ENCODE data around the gene WDR27.

Gene WDR27

DNA sequence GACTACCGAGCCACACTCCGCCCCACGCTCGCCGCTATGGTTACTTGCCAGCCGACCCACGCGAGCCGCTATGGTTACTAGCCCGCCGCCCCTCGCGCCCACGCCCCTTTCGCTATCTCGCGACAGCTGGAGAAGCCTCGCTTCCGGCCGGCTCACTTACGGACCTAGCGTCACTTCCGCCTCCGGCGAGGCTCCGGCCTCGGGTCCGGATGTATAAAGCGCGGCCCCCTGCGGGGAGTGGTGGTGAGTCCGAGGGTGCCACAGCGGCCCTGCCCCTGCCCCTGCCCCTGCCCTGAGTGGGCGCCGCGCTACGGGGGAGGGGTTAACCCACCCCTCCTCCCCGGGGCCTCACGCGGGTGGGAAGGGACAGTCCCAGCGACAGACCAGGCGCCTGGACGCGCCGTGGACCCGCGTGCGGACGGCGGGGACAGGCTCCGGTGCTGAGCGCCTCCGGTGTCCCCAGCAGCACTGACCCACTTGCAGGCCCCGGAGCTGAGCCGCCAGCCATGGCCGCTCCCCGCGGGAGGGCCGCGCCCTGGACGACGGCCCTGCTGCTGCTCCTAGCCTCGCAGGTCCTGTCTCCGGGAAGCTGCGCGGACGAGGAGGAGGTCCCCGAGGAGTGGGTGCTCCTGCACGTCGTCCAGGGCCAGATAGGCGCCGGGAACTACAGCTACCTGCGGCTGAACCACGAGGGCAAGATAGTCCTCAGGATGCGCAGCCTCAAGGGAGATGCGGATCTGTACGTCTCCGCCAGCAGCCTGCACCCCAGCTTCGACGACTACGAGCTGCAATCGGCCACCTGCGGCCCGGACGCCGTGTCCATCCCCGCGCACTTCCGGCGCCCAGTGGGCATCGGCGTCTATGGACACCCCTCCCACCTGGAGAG lies at the start of gene WDR27, which contains the start of gene C6orf120:
TSS of gene WDR27 (minus strand) at position 76 of the 886 bp plus-strand sequence. CDS start 13,024 bp downstream, outside the sequence.
TSS of gene C6orf120 (plus strand) at position 173 of the 886 bp plus-strand sequence. CDS start at position 507, 334 bp downstream.
- H3K27ac Mint-ChIP-seq = peak within 1 kb of the TSS; percentile 93
- H3K36me3 Mint-ChIP-seq = peaks cover 12% of the 10 kb centered on the region
- peak; percentile 98 for ATAC-seq
- no peaks in the 10 kb centered on the region for H3K9me3 Mint-ChIP-seq
- H3K4me1 Mint-ChIP-seq = peaks cover 54% of the 10 kb centered on the region
- H3K27me3 Mint-ChIP-seq = no peaks in the 10 kb centered on the region
- H3K4me3 Mint-ChIP-seq = peak within 1 kb of the TSS; percentile 95

DNA sequence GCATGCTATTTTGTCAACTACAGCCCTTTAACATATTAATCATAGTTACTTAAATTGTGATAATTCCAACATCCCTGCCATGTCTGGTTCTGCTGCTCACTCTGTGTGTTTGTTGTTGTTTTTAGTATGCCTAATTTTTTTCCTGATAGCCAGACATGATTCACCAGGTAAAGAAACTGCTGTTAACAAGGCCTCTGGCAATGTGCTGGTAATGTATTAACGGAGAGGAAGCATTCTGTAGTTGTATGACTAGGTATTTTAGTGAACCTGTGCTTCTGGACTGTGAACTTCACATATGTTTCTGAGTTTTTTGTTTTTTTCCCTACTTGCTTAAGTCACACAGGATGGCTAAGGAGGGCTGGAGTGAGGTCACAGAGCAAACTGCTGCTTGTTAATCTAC lies 44.7 kb upstream of the WDR27 start:
- peaks cover 20% of the 10 kb centered on the region for H3K4me1 Mint-ChIP-seq
- no peak overlapping the region for H3K27ac Mint-ChIP-seq
- peaks cover 21% of the 10 kb centered on the region for H3K36me3 Mint-ChIP-seq
- ATAC-seq = no peak
- H3K9me3 Mint-ChIP-seq = peaks cover 4% of the 10 kb centered on the region
- no peaks in the 10 kb centered on the region for H3K27me3 Mint-ChIP-seq
- H3K4me3 Mint-ChIP-seq = no peak overlapping the region

DNA sequence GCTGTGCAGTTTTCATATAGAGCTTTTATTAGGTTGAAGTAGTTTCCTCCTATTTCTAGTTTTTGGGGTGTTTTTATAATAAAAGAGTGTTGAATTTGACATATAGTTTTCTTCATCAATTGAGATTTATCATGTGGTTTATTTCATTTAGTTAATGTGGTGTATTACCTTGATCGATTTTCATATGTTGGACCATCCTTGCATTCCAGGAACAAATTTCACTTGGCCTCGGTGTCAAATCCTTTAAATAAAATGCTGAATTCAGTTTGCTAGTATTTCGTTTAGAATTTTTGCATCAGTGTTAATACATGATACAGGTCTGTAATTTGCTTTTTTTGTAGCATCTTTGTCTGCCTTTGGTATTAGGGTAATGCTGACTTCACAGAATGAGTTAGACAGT lies 43.6 kb upstream of the WDR27 start:
- H3K27ac Mint-ChIP-seq = no peak overlapping the region
- H3K27me3 Mint-ChIP-seq = no peaks in the 10 kb centered on the region
- H3K4me1 Mint-ChIP-seq = peaks cover 12% of the 10 kb centered on the region
- no peak overlapping the region for H3K4me3 Mint-ChIP-seq
- no peak for ATAC-seq
- H3K36me3 Mint-ChIP-seq = peaks cover 21% of the 10 kb centered on the region
- peaks cover 4% of the 10 kb centered on the region for H3K9me3 Mint-ChIP-seq

DNA sequence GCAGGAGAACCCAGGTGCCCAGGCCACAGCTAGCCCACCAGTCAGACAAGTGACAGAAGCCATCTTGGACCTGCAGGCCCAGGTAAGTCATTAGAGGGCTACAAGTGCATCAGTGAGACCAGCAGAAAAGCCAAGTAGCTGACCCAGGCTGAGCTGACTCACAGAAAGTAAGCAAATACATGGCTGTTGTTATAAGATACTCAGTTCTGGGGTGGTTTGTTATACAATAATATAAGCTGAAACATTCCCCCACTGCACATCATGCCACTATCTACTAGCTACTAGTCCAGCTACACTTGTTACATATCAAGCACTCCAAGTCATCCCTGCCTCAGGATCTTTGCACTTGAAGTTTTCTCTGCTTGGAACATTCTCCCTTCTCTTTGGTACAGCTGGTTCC lies 39.5 kb upstream of the WDR27 start:
- Mint-ChIP-seq H3K4me3 (no peak overlapping the region), H3K4me1 (no peaks in the 10 kb centered on the region), H3K27me3 (peaks cover 14% of the 10 kb centered on the region), H3K27ac (no peak overlapping the region), H3K9me3 (peaks cover 1% of the 10 kb centered on the region), H3K36me3 (peaks cover 3% of the 10 kb centered on the region)
- ATAC-seq = no peak

DNA sequence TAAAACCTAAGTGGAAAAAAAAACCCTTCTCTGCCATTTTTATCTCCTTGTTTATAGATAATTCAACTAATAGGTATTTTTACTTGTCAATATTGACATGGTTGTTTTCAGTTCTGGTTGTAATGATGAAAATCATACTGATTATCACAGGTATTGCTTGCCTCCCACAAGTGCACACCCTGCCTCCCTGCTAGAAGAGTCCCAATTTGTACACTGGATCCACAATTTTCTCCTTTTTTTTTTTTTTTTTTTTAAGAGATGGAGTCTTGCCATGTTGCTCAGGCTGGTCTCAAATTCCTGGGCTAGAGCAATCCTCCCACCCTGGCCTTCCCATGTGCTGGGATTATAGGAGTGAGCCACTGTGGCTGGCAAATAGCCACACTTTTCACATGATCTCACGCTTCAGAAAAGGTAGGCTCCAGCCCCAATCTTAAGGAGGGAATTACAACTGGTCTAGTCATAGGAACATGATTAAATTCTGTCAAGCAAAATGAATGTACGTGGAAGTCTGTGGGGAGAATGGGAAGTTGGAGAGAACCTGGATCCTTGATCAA lies 37.2 kb upstream of the WDR27 start:
- Mint-ChIP-seq H3K4me1 (no peaks in the 10 kb centered on the region), H3K36me3 (no peaks in the 10 kb centered on the region), H3K9me3 (no peaks in the 10 kb centered on the region), H3K27ac (no peak overlapping the region), H3K27me3 (peaks cover 20% of the 10 kb centered on the region), H3K4me3 (no peak overlapping the region)
- ATAC-seq = no peak

DNA sequence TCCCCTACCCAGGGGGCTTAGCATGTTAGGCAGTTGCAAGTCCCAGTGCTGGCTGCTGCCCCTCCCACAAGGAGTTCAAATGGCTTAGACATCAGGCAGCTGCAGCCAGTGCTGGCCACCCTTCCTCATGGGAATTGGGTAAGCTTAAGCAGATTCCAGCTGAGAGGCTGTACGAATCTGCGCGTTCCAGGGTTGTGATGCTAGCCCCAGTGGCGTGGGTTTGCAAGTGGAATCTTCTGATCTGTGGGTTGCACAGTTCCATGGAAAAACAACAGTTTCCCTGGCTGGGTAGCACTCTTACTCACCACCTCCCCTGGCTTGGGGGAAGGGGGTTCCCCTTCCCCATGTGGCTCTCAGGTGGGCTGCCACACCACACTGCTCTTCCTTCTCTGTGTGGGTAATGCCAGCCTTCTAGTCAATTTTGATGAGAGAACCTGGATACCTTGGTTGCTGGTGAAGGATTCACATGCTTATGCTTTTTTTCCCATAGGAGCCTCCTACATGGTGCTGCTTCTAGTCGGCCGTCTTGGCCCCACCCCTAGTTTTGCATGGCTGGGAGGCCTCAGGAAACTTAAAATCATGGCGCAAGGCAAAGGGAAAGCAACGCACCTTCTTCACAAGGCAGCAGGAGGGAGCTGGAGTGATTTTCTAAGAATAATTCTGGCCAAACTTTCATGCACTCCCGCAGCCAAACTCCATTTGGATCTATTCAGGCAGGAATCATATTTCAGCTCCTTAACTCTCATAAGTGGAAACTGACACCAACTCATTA lies 36.6 kb upstream of the WDR27 start:
- Mint-ChIP-seq H3K36me3 (no peaks in the 10 kb centered on the region), H3K27me3 (peaks cover 20% of the 10 kb centered on the region), H3K9me3 (no peaks in the 10 kb centered on the region), H3K4me1 (no peaks in the 10 kb centered on the region), H3K4me3 (no peak overlapping the region), H3K27ac (no peak overlapping the region)
- no peak for ATAC-seq

DNA sequence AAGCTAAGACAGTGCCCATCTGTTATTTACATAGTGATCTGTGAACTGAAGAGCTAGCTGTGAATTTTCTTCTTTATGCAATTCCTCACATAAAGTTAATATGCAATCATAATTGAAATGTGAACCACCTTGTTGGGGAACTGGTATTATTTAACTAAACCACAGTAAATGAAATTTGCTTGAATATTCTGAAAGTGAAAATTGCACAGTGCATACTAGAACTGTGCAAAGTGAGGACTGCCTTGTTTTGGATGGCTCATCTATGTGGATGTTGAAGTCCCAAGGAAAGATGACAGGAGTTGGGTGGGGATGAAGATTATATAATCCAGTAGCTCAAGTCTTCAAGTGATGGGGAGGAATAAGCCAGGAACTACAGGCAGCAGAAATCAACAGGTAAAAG lies 28.1 kb upstream of the WDR27 start:
- Mint-ChIP-seq H3K27me3 (no peaks in the 10 kb centered on the region), H3K9me3 (no peaks in the 10 kb centered on the region)

DNA sequence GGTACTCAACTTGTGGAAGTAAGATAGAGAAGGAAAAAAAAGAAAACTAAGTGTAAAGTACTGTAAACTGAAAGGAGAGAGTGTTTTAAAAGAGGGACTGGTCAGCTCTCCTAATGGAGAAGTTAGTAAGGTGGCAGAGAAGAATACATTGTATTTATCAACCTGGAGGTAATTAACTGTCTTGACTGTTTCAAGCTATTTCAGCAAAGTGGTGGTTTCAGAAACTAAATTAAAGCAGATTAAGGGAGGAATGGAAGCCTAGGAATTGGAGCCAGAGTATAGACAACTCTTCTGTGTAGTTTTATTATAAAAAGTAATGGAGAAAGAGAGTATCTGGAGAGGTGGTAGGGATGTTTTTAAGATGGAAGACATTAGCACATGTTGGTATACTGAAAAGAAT lies 25.1 kb upstream of the WDR27 start:
- Mint-ChIP-seq H3K4me1 (peaks cover 21% of the 10 kb centered on the region), H3K9me3 (no peaks in the 10 kb centered on the region), H3K4me3 (no peak overlapping the region), H3K27me3 (no peaks in the 10 kb centered on the region), H3K27ac (no peak overlapping the region), H3K36me3 (no peaks in the 10 kb centered on the region)
- ATAC-seq = no peak

More for the DNA sequence above, 28.1 kb upstream of the WDR27 start:
- H3K4me1 Mint-ChIP-seq = peaks cover 13% of the 10 kb centered on the region
- no peak for ATAC-seq
- H3K4me3 Mint-ChIP-seq = no peak overlapping the region
- no peak overlapping the region for H3K27ac Mint-ChIP-seq
- no peaks in the 10 kb centered on the region for H3K36me3 Mint-ChIP-seq

DNA sequence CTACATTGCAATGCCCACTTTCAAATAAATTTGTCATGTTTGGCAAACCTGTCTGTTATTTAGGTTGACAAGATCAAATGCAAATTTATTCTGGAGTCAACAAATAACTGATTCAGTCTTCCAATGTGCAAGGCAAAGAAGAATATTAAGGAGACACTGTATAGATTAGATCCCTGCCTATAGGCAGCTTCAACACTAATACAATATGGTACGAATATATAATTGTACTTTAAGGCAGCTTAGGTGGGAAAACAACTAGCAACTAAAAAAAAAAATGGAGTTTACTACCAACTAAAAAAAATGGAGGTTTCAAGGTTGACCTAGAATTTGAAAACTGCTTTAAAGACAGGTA lies 24.2 kb upstream of the WDR27 start:
- Mint-ChIP-seq H3K4me3 (peak overlapping the region; percentile 75), H3K9me3 (no peaks in the 10 kb centered on the region), H3K4me1 (peaks cover 21% of the 10 kb centered on the region), H3K27me3 (no peaks in the 10 kb centered on the region), H3K27ac (peak overlapping the region; percentile 72), H3K36me3 (no peaks in the 10 kb centered on the region)
- no peak for ATAC-seq

DNA sequence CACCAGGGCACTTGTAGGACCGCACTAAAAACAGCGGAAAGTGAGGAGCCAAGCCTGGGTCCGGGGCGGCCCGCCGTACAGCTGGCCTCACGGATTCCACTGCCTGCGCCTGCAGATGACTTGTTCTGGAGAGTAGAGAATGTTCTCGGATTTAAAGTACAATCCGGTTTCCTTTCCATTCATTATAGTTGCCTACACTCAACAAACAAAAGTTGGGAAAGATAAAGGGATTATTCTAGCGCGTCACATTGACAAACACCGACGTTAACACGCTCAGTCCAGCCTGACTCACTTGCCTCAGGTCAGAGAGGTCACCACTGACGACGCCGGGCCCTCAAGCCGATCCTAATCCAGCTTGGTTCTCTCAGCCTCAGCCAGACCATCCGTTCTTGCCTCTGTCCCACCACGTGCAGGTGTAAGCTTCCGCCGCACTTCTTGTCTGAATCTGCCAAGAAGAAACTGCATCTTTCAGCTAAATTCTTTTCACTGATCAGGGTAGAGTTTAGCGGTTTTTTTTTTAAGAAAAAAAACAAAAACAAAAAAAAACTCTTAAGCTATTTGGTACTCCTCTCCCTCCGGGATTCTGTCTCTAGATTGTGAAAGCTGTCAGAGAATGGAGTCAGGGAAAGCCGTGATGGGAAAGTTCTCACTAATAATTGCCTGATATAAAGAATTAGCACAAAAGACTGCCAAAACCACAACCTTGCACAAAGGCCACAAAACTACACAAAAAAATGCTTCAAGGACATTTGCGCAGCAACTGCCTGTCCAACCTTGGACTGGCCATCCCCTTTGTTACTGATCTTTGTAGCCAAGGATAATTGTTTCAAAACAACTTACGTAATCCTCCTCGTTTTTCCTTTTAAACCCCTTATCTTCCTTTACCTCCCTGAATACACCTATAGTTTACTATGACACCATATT lies 23.6 kb upstream of the WDR27 start:
- Mint-ChIP-seq H3K4me1 (peaks cover 24% of the 10 kb centered on the region), H3K36me3 (no peaks in the 10 kb centered on the region), H3K27me3 (no peaks in the 10 kb centered on the region), H3K4me3 (peak overlapping the region; percentile 75), H3K9me3 (no peaks in the 10 kb centered on the region), H3K27ac (peak overlapping the region; percentile 72)
- peak; percentile 27 for ATAC-seq

DNA sequence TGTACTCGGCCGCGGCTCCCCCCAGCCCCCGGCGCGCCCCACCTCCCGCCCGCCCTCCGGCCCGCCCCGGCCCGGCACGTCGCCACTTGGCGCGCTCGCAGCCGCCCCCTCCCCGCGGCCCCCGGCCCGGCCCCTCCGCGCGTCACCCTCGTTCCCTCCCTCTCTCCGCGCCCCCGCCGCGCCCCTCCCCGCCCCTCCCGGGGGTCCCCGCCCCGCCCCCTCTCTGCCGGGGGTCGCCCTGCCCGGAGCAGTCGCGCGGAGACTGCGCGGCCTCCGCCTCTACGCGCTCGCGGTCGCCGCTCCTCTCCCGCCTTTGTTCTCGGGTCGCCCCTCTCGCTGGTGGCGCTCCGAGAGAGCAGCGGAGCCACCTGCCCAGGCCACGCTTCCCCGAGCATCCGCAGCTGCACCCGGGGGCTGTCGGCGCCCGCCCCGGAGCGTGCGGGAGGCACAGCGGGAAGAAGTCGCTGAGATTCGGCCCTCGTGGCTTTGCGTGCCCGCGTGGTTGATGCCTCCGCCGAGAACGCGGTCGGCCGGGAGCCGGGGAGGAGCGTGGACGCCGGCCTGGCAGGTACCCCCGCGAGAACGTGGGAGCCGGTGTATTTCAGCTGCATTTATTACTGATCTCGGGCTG lies 22.8 kb upstream of the WDR27 start, which contains the start of gene PHF10:
TSS of gene PHF10 (minus strand) at position 7 of the 631 bp plus-strand sequence. CDS start 569 bp downstream, outside the sequence.
- Mint-ChIP-seq H3K36me3 (no peaks in the 10 kb centered on the region), H3K4me1 (peaks cover 31% of the 10 kb centered on the region), H3K27me3 (no peaks in the 10 kb centered on the region), H3K9me3 (no peaks in the 10 kb centered on the region), H3K4me3 (peak within 1 kb of the TSS; percentile 84), H3K27ac (peak within 1 kb of the TSS; percentile 89)
- peak; percentile 82 for ATAC-seq

DNA sequence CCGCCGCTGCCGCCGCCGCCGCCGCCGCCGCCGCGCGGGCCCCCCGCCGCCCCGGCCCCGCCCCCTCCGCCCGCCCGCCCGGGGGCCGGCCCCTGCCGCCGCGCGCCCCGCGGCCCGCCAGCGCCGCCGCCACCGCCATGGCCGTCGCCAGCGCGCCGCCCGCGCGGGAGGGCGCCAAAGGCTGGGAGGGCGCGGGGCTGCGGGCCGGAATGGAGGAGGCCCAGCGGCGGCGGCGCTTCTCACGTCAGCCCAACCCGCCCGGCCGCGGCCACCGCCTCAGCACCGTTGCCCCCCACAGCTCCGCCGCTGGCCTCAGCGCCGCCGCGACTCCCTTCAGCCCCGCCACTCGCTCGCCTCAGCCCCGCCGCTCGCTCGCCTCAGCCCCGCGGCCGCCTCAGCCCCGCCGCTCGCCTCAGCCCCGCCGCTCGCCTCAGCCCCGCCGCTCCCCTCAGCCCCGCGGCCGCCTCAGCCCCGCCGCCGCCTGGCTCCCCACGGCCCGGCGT lies 22.2 kb upstream of the WDR27 start:
- H3K4me3 Mint-ChIP-seq = peak overlapping the region; percentile 58
- H3K9me3 Mint-ChIP-seq = no peaks in the 10 kb centered on the region
- peaks cover 36% of the 10 kb centered on the region for H3K4me1 Mint-ChIP-seq
- peak overlapping the region; percentile 72 for H3K27ac Mint-ChIP-seq
- no peaks in the 10 kb centered on the region for H3K27me3 Mint-ChIP-seq
- peak; percentile 76 for ATAC-seq
- no peaks in the 10 kb centered on the region for H3K36me3 Mint-ChIP-seq

DNA sequence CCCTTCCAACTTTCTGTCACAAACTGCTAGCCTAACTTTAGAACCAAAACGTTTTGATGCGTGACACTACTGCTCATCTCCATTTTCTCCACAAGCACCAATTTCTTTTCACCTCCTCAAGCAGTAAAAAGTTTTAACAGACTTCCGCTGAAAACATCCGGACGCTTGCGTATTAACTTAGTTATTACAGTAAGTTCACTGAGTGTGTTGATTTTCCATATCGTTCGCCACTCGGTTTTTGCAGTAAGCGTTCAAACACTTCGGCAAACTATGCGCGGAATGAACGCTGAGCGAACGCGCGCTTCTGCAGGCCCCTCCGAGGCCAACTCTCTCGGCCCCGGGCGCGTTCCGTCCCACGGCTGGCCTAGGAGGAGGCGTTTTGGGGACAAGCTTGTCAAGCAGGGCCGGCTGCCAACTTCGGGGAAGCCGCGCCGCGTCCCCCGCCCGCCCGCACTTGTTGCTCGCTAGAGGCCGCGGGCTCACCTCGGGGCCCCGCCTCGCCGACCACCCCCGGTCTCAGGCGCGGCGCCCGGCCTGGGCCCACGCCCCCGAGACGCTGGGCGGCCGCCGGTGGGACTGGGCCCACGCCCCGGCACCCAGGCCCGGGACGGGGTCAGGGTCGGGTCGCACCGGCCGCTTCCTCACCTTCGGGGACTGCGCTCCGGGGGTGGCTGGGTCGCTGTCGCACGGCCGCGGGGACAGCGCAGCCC lies 21.5 kb upstream of the WDR27 start:
- Mint-ChIP-seq H3K9me3 (no peaks in the 10 kb centered on the region), H3K36me3 (no peaks in the 10 kb centered on the region), H3K4me1 (peaks cover 36% of the 10 kb centered on the region), H3K27ac (peak overlapping the region; percentile 89), H3K4me3 (peak overlapping the region; percentile 84), H3K27me3 (no peaks in the 10 kb centered on the region)
- ATAC-seq = peak; percentile 74
